ENCODE results near the gene GPR107. TPM values are rescaled to one million over a fixed set of nuclear protein-coding genes. Genes with fewer than 3 reads are reported as not detected.

Gene GPR107
- polyA plus RNA-seq, 2 of the 4 experiments (the other 2 are of a cell fraction) = 28.1 to 45.1 TPM

DNA sequence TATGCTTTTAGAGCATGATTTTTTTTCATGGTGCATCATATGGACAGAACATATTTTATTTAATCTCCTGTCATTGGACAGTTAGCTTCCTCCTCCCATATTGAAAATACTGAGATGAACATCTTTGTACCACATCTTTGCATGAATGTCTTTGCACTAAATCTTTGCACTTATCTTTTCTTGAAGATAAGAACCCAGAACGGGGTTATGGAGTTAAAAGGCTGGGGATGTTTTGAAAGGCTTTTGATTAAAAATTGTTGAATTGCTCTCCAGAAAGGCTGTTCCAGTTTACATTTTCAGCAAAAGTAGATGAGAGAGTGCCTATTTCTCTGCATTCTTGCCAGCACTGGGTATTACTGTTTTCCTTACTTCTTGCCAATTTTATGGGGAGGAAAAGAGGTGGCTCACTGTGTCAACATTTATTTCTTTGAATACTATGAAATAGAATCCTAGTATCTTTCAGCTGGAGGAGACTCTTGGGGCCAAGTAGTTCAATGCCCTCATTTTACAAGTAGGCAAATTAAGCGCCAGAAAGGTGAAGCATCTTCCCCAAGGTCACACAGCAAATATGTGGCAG, 125.7 kb downstream of the GPR107 start:
- TF ChIP-seq CBX2 (IDR thresholded peaks at IDR 0.05; ENCODE audit: borderline replicate concordance, low read depth) (no peak), HOXB13 (CRISPR knock-in tag; IDR thresholded peaks at IDR 0.05; ENCODE audit: low read depth) (no peak), PHF8 (IDR thresholded peaks at IDR 0.05; ENCODE audit: borderline replicate concordance, low read depth) (no peak), ESRRA (IDR thresholded peaks at IDR 0.05; ENCODE audit: borderline replicate concordance, low read length) (no peak), POLR2A (IDR thresholded peaks at IDR 0.05; ENCODE audit: low read length) (no peak), EHF (CRISPR knock-in tag; IDR thresholded peaks at IDR 0.05) (no peak), RARB (CRISPR knock-in tag; IDR thresholded peaks at IDR 0.05) (no peak), POLR2AphosphoS2 (conservative IDR thresholded peaks at IDR 0.05; ENCODE audit: low read length) (no peak), RCOR1 (IDR thresholded peaks at IDR 0.05; ENCODE audit: low read depth, low read length) (no peak), NFE2L2 (conservative IDR thresholded peaks at IDR 0.05; ENCODE audit: low read length) (no peak), RFX5 (IDR thresholded peaks at IDR 0.05) (no peak), SMC3 (IDR thresholded peaks at IDR 0.05) (no peak), TP53 (CRISPR knock-in tag; IDR thresholded peaks at IDR 0.05) (no peak), BHLHE40 (IDR thresholded peaks at IDR 0.05; ENCODE audit: low read depth, low read length) (no peak), CHD2 (IDR thresholded peaks at IDR 0.05; ENCODE audit: low read length, partially characterized antibody) (no peak), MYC (IDR thresholded peaks at IDR 0.05; ENCODE audit: borderline replicate concordance, low read length) (no peak)
- TF ChIP-seq, protein P1, sequence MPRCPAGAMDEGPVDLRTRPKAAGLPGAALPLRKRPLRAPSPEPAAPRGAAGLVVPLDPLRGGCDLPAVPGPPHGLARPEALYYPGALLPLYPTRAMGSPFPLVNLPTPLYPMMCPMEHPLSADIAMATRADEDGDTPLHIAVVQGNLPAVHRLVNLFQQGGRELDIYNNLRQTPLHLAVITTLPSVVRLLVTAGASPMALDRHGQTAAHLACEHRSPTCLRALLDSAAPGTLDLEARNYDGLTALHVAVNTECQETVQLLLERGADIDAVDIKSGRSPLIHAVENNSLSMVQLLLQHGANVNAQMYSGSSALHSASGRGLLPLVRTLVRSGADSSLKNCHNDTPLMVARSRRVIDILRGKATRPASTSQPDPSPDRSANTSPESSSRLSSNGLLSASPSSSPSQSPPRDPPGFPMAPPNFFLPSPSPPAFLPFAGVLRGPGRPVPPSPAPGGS (IDR thresholded peaks at IDR 0.05) = no peak
- TF ChIP-seq, protein P2, sequence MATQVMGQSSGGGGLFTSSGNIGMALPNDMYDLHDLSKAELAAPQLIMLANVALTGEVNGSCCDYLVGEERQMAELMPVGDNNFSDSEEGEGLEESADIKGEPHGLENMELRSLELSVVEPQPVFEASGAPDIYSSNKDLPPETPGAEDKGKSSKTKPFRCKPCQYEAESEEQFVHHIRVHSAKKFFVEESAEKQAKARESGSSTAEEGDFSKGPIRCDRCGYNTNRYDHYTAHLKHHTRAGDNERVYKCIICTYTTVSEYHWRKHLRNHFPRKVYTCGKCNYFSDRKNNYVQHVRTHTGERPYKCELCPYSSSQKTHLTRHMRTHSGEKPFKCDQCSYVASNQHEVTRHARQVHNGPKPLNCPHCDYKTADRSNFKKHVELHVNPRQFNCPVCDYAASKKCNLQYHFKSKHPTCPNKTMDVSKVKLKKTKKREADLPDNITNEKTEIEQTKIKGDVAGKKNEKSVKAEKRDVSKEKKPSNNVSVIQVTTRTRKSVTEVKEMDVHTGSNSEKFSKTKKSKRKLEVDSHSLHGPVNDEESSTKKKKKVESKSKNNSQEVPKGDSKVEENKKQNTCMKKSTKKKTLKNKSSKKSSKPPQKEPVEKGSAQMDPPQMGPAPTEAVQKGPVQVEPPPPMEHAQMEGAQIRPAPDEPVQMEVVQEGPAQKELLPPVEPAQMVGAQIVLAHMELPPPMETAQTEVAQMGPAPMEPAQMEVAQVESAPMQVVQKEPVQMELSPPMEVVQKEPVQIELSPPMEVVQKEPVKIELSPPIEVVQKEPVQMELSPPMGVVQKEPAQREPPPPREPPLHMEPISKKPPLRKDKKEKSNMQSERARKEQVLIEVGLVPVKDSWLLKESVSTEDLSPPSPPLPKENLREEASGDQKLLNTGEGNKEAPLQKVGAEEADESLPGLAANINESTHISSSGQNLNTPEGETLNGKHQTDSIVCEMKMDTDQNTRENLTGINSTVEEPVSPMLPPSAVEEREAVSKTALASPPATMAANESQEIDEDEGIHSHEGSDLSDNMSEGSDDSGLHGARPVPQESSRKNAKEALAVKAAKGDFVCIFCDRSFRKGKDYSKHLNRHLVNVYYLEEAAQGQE (IDR thresholded peaks at IDR 0.05) = no peak
- TF ChIP-seq, protein P3, sequence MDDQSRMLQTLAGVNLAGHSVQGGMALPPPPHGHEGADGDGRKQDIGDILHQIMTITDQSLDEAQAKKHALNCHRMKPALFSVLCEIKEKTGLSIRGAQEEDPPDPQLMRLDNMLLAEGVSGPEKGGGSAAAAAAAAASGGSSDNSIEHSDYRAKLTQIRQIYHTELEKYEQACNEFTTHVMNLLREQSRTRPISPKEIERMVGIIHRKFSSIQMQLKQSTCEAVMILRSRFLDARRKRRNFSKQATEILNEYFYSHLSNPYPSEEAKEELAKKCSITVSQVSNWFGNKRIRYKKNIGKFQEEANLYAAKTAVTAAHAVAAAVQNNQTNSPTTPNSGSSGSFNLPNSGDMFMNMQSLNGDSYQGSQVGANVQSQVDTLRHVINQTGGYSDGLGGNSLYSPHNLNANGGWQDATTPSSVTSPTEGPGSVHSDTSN (IDR thresholded peaks at IDR 0.05) = no peak
- TF ChIP-seq, protein P4, sequence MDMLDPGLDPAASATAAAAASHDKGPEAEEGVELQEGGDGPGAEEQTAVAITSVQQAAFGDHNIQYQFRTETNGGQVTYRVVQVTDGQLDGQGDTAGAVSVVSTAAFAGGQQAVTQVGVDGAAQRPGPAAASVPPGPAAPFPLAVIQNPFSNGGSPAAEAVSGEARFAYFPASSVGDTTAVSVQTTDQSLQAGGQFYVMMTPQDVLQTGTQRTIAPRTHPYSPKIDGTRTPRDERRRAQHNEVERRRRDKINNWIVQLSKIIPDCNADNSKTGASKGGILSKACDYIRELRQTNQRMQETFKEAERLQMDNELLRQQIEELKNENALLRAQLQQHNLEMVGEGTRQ (IDR thresholded peaks at IDR 0.05) = no peak
- Histone ChIP-seq H3K27ac (no peak overlapping the region), H3K9me3 (no peaks in the 10 kb centered on the region), H3K4me3 (no peak overlapping the region), H3K4me2 (no peak overlapping the region), H3K4me1 (peaks cover 18% of the 10 kb centered on the region)
- WGBS (ENCODE audit: missing lambda C conversion rate) = 63% methylated on average over 2 of the region's 2 CpGs
- no peak for FAIRE-seq
- no peak for DNase-seq (ENCODE audit: low read depth in 1 of 2, low spot score in 1 of 2)
- ATAC-seq = no peak
- POLR2A ChIA-PET = no interaction called here
- CTCF ChIA-PET = no interaction called here

DNA sequence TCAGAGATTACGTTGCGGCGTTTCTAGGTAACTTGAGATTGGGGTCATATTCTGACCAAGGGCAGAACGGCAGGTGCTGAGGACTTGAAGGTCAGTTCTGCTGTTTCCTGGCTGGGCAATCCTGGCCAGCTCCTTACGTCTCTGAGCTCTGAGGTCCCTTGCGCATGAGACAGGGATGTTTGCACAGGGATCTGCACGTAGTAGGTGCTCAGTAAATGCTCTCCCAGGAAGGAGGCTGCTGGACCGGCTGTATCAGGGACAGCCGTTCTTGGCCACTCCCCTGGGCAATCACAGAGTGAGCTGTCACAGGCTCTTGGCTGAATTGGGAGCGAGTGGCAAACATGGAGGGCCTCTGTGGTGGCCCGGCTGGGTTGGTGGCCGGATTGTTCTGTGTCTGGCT, 126.8 kb downstream of the GPR107 start:
- ChIA-PET POLR2A (no interaction called here), CTCF (interaction anchor here (3.7 kb wide), 1 partner anchor 62 kb away, joined by 8 read pairs; no protein-coding TSS in a partner anchor)
- no peak for FAIRE-seq
- TF ChIP-seq FOSB (CRISPR knock-in tag; IDR thresholded peaks at IDR 0.05) = no peak
- no peak for TF ChIP-seq MAZ (IDR thresholded peaks at IDR 0.05; ENCODE audit: borderline replicate concordance, low read depth, low read length)
- no peak for TF ChIP-seq CBX2 (IDR thresholded peaks at IDR 0.05; ENCODE audit: borderline replicate concordance, low read depth)
- no peak for TF ChIP-seq POLR2AphosphoS2 (conservative IDR thresholded peaks at IDR 0.05; ENCODE audit: low read length)
- no peak for TF ChIP-seq EHF (CRISPR knock-in tag; IDR thresholded peaks at IDR 0.05)
- TF ChIP-seq, protein P5, sequence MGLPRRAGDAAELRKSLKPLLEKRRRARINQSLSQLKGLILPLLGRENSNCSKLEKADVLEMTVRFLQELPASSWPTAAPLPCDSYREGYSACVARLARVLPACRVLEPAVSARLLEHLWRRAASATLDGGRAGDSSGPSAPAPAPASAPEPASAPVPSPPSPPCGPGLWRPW (IDR thresholded peaks at IDR 0.05) = no peak
- no peak for TF ChIP-seq HDAC2 (IDR thresholded peaks at IDR 0.05)
- H3K27ac ChIP-seq = no peak overlapping the region
- no peak for ATAC-seq
- no peaks in the 10 kb centered on the region for H3K9me3 ChIP-seq
- no peak for DNase-seq (ENCODE audit: low read depth in 1 of 2, low spot score in 1 of 2)
- H3K4me2 ChIP-seq = no peak overlapping the region
- H3K4me1 ChIP-seq = peaks cover 25% of the 10 kb centered on the region
- 94% methylated on average over 12 of the region's 12 CpGs for WGBS (ENCODE audit: missing lambda C conversion rate)
- no peak overlapping the region for H3K4me3 ChIP-seq

All from A549 (cell line).